ENCODE results near the gene CEBPA. TPM values are rescaled to one million over a fixed set of nuclear protein-coding genes. Genes with fewer than 3 reads are reported as not detected.

Gene CEBPA
- total RNA-seq, 1 donor from 2014 or later: 0.45 TPM

DNA sequence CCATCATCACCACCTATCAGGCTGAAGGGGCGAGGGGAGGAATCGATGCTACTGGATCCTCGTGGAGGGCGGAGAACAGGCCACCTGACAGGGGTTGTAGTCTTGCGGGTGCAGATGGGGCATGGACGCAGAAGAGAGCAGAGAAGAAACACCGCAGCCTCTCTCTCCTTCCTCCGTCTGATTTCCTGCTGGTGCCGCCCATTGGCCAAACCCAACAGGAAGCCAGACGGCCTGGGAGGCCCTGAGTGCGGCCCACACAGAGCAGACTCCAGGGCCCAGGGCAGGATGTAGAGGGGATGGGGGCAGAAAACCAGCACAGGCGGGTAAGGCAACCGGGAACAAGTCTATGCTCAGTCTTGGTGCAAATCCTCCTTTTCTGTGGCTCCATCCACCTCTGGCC is 15.4 kb downstream of the CEBPA start:
- Histone ChIP-seq H3K9ac (ENCODE audit: low read length) (no peak overlapping the region), H3K36me3 (ENCODE audit: insufficient read depth, low read length) (no peaks in the 10 kb centered on the region), H3K4me1 (ENCODE audit: insufficient read depth, low read length) (no peaks in the 10 kb centered on the region), H3K9me3 (ENCODE audit: insufficient read depth, low read depth, low read length) (no peaks in the 10 kb centered on the region), H3K79me2 (ENCODE audit: insufficient read depth, low read length) (no peaks in the 10 kb centered on the region), H4K20me1 (ENCODE audit: insufficient read depth, low read length) (no peaks in the 10 kb centered on the region), H3K4me2 (ENCODE audit: low read length) (no peak overlapping the region), H3K4me3 (ENCODE audit: insufficient read depth, low read depth, low read length) (no peak overlapping the region), H2AFZ (ENCODE audit: low read depth, low read length) (no peak overlapping the region), H3K27ac (ENCODE audit: low read depth, low read length) (no peak overlapping the region), H3K27me3 (ENCODE audit: insufficient read depth, low read length) (peaks cover 12% of the 10 kb centered on the region)
- H3K36me3 Mint-ChIP-seq (ENCODE audit: low read depth, unreplicated experiment): peaks cover 7% of the 10 kb centered on the region
- peaks cover 4% of the 10 kb centered on the region for H3K4me1 Mint-ChIP-seq (ENCODE audit: low read depth, unreplicated experiment)
- DNase-seq (ENCODE audit: low read depth) (no peak), FAIRE-seq (no peak)
- H3K27ac Mint-ChIP-seq (ENCODE audit: unreplicated experiment): no peak overlapping the region
- H3K27me3 Mint-ChIP-seq (ENCODE audit: low read depth, unreplicated experiment): peaks cover 29% of the 10 kb centered on the region
- H3K4me3 Mint-ChIP-seq (ENCODE audit: unreplicated experiment): no peak overlapping the region
- no peak for TF ChIP-seq EZH2 (IDR thresholded peaks at IDR 0.05; ENCODE audit: insufficient read depth, low read length)
- TF ChIP-seq, protein P1, sequence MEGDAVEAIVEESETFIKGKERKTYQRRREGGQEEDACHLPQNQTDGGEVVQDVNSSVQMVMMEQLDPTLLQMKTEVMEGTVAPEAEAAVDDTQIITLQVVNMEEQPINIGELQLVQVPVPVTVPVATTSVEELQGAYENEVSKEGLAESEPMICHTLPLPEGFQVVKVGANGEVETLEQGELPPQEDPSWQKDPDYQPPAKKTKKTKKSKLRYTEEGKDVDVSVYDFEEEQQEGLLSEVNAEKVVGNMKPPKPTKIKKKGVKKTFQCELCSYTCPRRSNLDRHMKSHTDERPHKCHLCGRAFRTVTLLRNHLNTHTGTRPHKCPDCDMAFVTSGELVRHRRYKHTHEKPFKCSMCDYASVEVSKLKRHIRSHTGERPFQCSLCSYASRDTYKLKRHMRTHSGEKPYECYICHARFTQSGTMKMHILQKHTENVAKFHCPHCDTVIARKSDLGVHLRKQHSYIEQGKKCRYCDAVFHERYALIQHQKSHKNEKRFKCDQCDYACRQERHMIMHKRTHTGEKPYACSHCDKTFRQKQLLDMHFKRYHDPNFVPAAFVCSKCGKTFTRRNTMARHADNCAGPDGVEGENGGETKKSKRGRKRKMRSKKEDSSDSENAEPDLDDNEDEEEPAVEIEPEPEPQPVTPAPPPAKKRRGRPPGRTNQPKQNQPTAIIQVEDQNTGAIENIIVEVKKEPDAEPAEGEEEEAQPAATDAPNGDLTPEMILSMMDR (IDR thresholded peaks at IDR 0.05; ENCODE audit: insufficient read depth, low read depth, low read length): no peak
- H3K9me3 Mint-ChIP-seq (ENCODE audit: unreplicated experiment): peaks cover 16% of the 10 kb centered on the region

DNA sequence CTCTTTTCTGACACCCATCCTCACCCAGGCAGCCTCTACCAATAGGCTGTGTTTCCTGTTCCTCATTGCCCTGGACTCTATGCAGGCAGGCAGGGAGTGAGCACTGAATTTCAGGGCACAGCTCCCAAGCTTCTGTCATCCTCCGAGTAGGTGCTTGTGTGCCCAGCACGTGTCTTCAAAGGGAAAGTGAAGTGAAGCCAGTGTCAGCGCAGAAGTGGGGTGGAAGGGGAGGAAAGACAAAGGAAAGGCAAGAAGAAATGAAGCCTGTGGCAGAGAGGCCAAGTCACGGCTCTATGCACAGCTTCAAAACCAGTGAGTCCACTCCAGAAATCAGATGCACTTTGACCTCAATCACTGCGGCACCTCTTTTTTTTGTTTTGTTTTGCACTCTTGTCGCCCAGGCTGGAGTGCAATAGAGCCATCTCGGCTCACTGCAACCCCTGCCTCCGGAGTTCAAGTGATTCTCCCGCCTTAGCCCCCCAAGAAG is 16.9 kb downstream of the CEBPA start:
- no peak for TF ChIP-seq EZH2 (IDR thresholded peaks at IDR 0.05; ENCODE audit: insufficient read depth, low read length)
- TF ChIP-seq, protein P1 (IDR thresholded peaks at IDR 0.05; ENCODE audit: insufficient read depth, low read depth, low read length): no peak
- Histone ChIP-seq H3K27me3 (ENCODE audit: insufficient read depth, low read length) (peaks cover 12% of the 10 kb centered on the region), H2AFZ (ENCODE audit: low read depth, low read length) (no peak overlapping the region), H4K20me1 (ENCODE audit: insufficient read depth, low read length) (no peaks in the 10 kb centered on the region), H3K79me2 (ENCODE audit: insufficient read depth, low read length) (no peaks in the 10 kb centered on the region), H3K27ac (ENCODE audit: low read depth, low read length) (no peak overlapping the region), H3K4me2 (ENCODE audit: low read length) (no peak overlapping the region), H3K4me1 (ENCODE audit: insufficient read depth, low read length) (no peaks in the 10 kb centered on the region), H3K36me3 (ENCODE audit: insufficient read depth, low read length) (no peaks in the 10 kb centered on the region), H3K4me3 (ENCODE audit: insufficient read depth, low read depth, low read length) (no peak overlapping the region), H3K9me3 (ENCODE audit: insufficient read depth, low read depth, low read length) (no peaks in the 10 kb centered on the region), H3K9ac (ENCODE audit: low read length) (no peak overlapping the region)
- no peak overlapping the region for H3K4me3 Mint-ChIP-seq (ENCODE audit: unreplicated experiment)
- H3K4me1 Mint-ChIP-seq (ENCODE audit: low read depth, unreplicated experiment): no peaks in the 10 kb centered on the region
- H3K36me3 Mint-ChIP-seq (ENCODE audit: low read depth, unreplicated experiment): peaks cover 4% of the 10 kb centered on the region
- FAIRE-seq (no peak), DNase-seq (ENCODE audit: low read depth) (no peak)
- H3K9me3 Mint-ChIP-seq (ENCODE audit: unreplicated experiment): peaks cover 16% of the 10 kb centered on the region
- H3K27ac Mint-ChIP-seq (ENCODE audit: unreplicated experiment): no peak overlapping the region
- peaks cover 28% of the 10 kb centered on the region for H3K27me3 Mint-ChIP-seq (ENCODE audit: low read depth, unreplicated experiment)

DNA sequence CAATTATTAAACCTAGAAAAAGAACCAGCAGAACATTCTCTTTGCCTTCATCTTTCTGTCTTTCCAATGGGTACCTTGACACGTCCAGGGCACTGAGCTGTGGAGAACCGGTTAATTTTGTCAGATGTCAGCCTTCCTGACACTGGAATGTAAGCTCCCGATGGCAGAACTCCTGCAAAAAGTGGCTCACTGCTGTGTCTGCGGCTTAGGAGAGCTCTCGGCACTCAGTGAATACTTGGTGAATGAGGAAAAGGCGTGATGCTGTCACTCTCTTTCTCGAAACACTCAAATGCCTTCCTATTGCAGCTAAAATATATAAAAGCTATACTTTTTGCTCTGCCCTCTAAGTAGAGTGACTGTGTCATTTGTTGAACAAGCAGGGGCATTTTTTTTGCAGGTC is 17.6 kb downstream of the CEBPA start:
- no peak for TF ChIP-seq EZH2 (IDR thresholded peaks at IDR 0.05; ENCODE audit: insufficient read depth, low read length)
- TF ChIP-seq, protein P1 (IDR thresholded peaks at IDR 0.05; ENCODE audit: insufficient read depth, low read depth, low read length): no peak
- Histone ChIP-seq H3K4me3 (ENCODE audit: insufficient read depth, low read depth, low read length) (no peak overlapping the region), H3K27ac (ENCODE audit: low read depth, low read length) (no peak overlapping the region), H3K9ac (ENCODE audit: low read length) (no peak overlapping the region), H3K36me3 (ENCODE audit: insufficient read depth, low read length) (no peaks in the 10 kb centered on the region), H2AFZ (ENCODE audit: low read depth, low read length) (no peak overlapping the region), H3K27me3 (ENCODE audit: insufficient read depth, low read length) (peaks cover 12% of the 10 kb centered on the region), H3K4me1 (ENCODE audit: insufficient read depth, low read length) (no peaks in the 10 kb centered on the region), H3K9me3 (ENCODE audit: insufficient read depth, low read depth, low read length) (no peaks in the 10 kb centered on the region), H3K4me2 (ENCODE audit: low read length) (no peak overlapping the region), H3K79me2 (ENCODE audit: insufficient read depth, low read length) (no peaks in the 10 kb centered on the region), H4K20me1 (ENCODE audit: insufficient read depth, low read length) (no peaks in the 10 kb centered on the region)
- Mint-ChIP-seq H3K4me1 (ENCODE audit: low read depth, unreplicated experiment) (no peaks in the 10 kb centered on the region), H3K27ac (ENCODE audit: unreplicated experiment) (no peak overlapping the region), H3K4me3 (ENCODE audit: unreplicated experiment) (no peak overlapping the region), H3K9me3 (ENCODE audit: unreplicated experiment) (peaks cover 16% of the 10 kb centered on the region), H3K36me3 (ENCODE audit: low read depth, unreplicated experiment) (peaks cover 4% of the 10 kb centered on the region), H3K27me3 (ENCODE audit: low read depth, unreplicated experiment) (peaks cover 29% of the 10 kb centered on the region)
- DNase-seq (ENCODE audit: low read depth) (no peak), FAIRE-seq (no peak)

Measured in astrocyte (in vitro differentiated cells and primary cell).